HEK293 (cell line): ENCODE measurements around the gene KRTAP5-11.
"Not testable (repeated sequence)": the region's sequence is repeated elsewhere in the genome, so short reads cannot be mapped to it uniquely, and the experiment has no call there.

Experiments used
- CTCF ChIP-seq: fragments of 450-650 bp; formaldehyde crosslinking; IDR thresholded peaks from 2 replicates; pipeline ENCODE4 v1.5.1; 2016; ENCODE audit warnings: missing biosample characterization, missing genetic modification characterization
- KLF10 ChIP-seq: fragments of 450-650 bp; IDR thresholded peaks from 2 replicates; pipeline ENCODE4 v1.5.1; 2018; ENCODE audit warnings: missing biosample characterization, mild to moderate bottlenecking, missing genetic modification characterization
- MZF1 ChIP-seq: fragments of 450-650 bp; formaldehyde crosslinking; IDR thresholded peaks from 2 replicates; pipeline ENCODE4 v1.5.1; 2017; ENCODE audit warnings: missing biosample characterization, missing genetic modification characterization, borderline replicate concordance
- REST ChIP-seq: fragments of 450-650 bp; formaldehyde crosslinking; IDR thresholded peaks from 2 replicates; pipeline ENCODE4 v1.5.1; 2016; ENCODE audit warnings: missing biosample characterization, missing genetic modification characterization
- YY1 ChIP-seq: fragments of 450-650 bp; formaldehyde crosslinking; IDR thresholded peaks from 2 replicates; pipeline ENCODE4 v1.5.1; 2018; ENCODE audit warnings: missing biosample characterization, missing genetic modification characterization
- ZBTB7A ChIP-seq: fragments of 450-650 bp; formaldehyde crosslinking; IDR thresholded peaks from 2 replicates; pipeline ENCODE4 v1.5.1; 2016; ENCODE audit warnings: low read depth, missing biosample characterization, missing genetic modification characterization
- ZFP41 ChIP-seq: fragments of 450-650 bp; formaldehyde crosslinking; IDR thresholded peaks from 2 replicates; pipeline ENCODE4 v1.5.1; 2016; ENCODE audit warnings: missing biosample characterization, missing genetic modification characterization, borderline replicate concordance
- ZNF239 ChIP-seq: fragments of 450-650 bp; formaldehyde crosslinking; IDR thresholded peaks from 2 replicates; pipeline ENCODE4 v1.5.1; 2016; ENCODE audit warnings: missing biosample characterization, missing genetic modification characterization
- ZNF335 ChIP-seq: fragments of 450-650 bp; formaldehyde crosslinking; conservative IDR thresholded peaks from 2 replicates; pipeline ENCODE4 v1.5.1; 2016; ENCODE audit warnings: missing biosample characterization, missing genetic modification characterization
- ZNF513 ChIP-seq: fragments of 450-650 bp; IDR thresholded peaks from 2 replicates; pipeline ENCODE4 v1.5.1; 2018; ENCODE audit warnings: missing biosample characterization, missing genetic modification characterization
- ZNF548 ChIP-seq: fragments of 450-650 bp; formaldehyde crosslinking; IDR thresholded peaks from 2 replicates; pipeline ENCODE4 v1.5.1; 2016; ENCODE audit warnings: missing biosample characterization, missing genetic modification characterization
- ZNF692 ChIP-seq: fragments of 450-650 bp; formaldehyde crosslinking; IDR thresholded peaks from 2 replicates; pipeline ENCODE4 v1.5.1; 2016; ENCODE audit warnings: missing biosample characterization, missing genetic modification characterization
- ZSCAN18 ChIP-seq: fragments of 450-650 bp; formaldehyde crosslinking; IDR thresholded peaks from 2 replicates; pipeline ENCODE4 v1.5.1; 2016; ENCODE audit warnings: missing biosample characterization, missing genetic modification characterization

- not testable (repeated sequence) for TF ChIP-seq YY1 (tag by site-specific recombination); ZNF692; ZFP41; ZSCAN18 (tag by site-specific recombination); ZNF239 (tag by site-specific recombination); ZNF513 (tag by site-specific recombination); CTCF (tag by site-specific recombination); MZF1; REST (tag by site-specific recombination); ZNF548 (tag by site-specific recombination); ZBTB7A (tag by site-specific recombination); ZNF335; KLF10
Observed at GRCh38 chr11:71567633-71568032, 15.0 kb downstream of the KRTAP5-11 start.
